Activated CD4-positive, alpha-beta T cell treated with anti-CD3 and anti-CD28 coated beads for 48 hours (primary cell): ENCODE results near the gene LHX5.

Experiments
- DNase-seq: peaks from one replicate; pipeline ENCODE4 v3.0.0-alpha.2; 2020

Gene LHX5

GRCh38 chr12:113477171-113477841 lies 5.6 kb upstream of the LHX5 start:
- no peak for DNase-seq

DNA sequence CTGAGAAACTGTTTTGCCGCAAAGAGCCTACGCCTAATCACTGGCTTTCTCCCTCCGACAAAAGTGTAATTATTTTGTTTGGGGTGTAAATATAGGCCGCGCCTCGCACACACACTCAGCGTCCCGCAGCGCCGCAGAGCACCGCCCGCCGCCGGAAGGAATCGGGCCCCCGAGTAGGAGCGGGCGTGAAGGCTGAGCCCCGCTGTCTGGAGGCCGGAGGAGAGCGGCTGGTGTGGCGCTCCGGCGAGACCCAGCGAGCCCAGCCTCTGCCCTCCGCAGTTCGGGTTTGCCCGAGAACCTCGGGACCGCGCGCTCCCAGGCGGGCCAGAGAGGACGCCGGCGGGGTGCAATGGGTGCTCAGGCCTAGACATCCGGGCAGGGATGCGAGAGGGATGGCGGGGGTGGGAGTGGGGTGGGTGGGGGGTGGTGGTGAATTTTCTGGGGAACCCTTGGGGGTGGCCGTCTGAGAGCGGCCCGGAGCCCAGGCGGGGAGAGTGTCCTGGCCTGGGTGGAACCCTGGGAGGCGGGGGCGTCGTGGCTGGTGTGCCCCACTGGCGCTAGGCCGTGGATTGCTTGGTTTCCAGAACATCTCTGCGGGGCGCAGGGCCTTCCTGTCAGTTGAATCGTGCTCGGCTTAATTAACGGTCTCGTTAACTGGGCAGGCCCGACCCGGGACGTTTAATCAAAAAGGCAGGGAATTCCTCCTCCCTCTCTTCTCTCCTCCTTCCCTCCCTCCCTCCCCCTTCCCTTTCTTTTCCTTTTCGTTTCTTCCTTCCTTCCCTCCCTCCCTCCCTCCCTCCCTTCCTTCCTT lies 4.7 kb upstream of the LHX5 start:
- DNase-seq = no peak

- no peak for DNase-seq
Measured at GRCh38 chr12:113475451-113476175, 3.9 kb upstream of the LHX5 start.

GRCh38 chr12:113474635-113475436 lies 3.2 kb upstream of the LHX5 start:
- no peak for DNase-seq

DNA sequence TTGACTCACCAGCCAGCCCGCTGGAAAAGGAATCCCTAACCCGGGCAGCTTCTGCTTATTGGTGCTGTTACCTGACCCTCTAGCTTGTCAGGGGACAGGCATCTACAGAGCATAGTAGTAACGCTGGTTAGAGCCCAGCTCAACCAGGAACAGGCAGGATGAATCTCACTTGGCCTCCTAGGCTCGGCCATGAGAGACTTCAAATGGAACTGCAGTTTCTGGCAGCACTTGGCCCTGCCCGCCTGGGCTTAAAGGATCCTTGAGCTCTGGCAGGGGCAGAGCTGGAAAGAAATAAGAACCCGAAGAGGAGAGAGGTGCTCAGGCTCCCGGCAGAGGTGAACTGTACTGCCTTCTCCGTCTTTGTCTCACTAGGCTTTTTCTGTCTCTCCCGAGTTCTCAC lies 2.3 kb upstream of the LHX5 start:
- DNase-seq = no peak

DNA sequence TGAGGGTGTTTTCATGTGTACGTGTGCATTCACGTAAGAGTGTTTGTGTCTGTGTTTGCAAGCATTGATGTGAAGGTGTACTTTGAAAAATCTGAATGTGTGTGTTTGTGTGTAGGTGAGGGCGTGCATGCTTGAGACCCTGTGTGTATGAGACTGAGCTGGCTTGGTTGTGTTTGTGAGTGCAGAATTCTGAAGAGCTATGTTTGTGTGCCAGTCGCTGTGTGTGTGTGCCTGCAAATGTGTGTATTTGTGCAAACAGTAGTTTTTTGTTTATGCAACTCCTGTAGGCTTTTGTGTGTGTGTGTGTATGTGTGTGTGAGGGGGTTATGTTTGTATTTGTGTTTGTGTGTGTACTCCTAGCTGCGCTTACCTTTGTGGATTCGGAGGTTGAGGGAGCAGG lies 1.7 kb upstream of the LHX5 start:
- DNase-seq = no peak

GRCh38 chr12:113472191-113473121 lies 785 bp upstream of the LHX5 start:
- DNase-seq = no peak

DNA sequence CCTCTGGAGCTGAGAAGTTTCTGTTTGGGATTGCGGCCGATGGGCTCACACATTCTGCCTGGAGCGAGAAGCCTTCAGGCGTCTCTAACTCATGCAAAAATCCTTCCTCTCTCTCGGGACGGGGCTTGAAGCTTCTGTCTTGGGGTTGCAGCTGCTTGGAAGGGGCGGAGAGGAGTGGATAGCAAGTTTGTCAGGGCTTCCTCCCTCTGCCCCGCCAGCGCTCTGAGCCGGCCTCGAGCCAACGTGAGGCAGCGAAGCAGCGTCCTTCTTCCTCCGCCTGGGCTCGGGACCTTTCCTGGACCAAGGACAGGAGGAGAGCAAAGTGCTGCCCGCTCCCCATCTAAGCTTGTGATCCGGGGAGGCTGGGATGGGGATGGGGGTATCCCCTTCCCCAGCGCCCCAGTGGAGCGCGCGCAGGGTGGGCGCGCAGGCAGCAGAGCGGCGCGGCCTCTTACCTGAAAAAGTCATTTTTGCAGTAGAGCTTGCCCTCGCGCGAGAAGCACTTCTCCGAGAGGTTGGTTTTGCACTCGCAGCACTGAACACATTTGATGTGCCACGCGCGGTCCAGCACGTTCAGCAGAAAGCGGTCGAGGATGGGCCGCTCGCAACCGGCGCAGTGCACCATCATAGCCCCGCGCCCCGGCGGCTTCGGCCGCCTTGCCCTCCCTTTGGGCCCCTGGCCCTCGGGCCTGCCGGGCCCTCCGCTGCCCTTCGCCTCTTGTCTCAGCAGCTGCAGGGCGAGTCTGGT lies 626 bp downstream of the LHX5 start:
- DNase-seq = no peak

DNA sequence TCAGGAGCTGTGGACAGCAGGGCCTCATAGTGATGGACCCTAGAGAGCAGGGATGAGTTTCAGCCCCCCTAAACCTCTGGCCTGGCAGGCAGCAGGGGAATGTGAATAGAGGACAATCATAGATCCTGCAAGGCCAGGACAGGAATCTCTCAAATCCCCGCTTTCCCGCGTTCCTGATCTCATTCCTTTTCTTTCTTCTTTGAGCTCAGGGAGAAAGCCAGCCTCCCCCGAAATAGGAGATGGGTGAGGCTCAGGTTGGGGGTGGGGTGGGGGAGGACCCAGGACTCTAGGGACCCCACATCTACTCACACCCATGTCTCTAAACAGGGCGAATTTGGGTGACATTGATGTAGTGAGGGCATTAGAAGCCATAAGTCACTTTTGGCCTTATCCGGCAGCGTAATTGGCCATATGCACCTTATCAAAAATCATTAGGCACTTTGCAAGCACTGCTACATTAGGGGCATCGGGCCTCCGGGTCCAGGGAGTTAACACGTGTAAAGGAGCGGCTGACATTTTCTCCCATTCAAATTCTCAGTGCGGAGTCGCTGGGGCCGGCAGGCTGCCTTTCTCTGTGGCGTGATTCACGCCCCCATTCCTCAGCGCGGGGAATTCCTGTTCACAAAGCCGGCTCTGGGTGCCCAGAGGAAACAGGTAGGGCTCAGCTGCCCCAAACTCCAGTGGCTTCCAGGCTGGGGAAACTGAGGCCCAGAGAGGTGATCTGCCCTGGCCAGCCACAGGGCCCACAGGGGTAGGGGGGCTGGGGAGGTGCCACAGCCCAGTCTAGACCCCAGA lies 1.5 kb downstream of the LHX5 start:
- no peak for DNase-seq

DNA sequence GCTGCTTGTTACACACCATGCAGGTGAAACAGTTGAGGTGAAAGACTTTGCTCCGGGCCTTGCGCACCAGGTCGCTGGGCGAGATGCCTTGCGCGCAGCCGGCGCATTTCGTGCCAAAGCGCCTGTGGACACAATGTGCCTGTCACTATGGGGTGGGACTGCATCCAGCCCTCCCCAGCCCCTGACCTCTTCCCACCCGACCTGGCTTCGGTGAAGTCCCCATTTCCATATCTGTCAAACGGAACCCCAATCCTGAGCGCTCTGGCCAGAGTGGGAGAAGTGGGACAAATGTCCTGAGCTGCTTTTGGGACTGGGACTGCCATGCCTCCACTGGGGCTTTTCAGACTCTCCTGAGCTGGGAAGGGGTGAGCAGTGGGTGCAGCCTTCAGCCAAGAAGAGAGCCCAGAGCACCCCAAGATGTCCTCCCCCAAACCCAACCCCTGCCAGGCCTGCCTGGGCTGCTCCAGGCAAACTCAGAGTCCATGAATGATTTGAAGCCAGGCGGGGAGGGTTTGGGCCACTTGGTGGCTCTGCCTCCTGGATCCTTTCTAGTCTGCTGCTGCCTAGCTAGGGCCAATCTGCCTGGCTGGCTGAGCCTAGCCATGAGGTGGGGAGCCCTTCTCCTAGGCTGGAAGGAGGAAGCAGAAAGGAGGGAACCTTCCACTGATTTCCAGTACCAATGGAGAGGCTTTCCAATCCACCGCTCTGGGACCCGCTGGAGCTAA lies 2.3 kb downstream of the LHX5 start:
- DNase-seq = no peak

DNA sequence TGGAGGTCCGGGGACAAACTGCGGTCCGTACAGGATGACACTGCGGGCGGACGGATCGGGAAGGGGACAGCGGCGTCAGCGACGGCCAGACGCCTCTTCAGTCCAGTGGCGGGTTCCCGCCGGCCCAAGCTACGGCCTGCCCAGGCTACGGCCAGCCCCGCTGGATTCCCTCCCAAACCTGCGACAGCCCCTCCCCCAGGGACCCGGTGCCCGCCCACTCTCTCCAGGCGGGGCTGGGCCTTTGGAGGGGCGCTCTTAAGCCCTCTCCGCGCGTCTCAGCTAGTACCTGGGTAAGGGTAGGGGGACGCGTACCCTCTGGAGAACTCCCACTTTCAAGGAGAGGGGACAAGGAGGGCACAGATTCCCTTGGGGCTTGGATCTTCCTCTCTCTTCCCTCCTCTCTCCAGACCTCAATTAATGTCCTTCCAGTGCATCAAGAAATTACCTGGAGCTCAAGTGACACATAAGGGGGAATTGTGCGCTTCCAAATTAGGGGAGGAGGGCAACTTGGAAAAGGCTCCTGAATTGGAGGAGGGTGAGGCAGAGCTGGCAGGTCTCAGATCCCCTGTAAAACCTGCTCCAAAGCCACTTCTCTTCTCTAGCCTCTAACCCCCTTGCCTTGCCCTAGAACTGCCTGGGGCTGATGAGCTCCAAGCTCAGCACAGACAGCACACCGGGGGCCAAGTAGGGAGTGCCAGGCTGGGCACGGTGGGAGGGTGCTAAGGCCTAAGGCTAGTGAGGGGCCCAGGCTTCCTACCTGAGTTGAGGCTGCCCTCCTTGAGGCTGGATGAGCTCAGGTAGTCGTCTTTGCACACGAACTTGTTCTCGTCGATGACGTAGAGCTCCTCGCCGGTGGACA lies 3.1 kb downstream of the LHX5 start:
- DNase-seq = no peak

DNA sequence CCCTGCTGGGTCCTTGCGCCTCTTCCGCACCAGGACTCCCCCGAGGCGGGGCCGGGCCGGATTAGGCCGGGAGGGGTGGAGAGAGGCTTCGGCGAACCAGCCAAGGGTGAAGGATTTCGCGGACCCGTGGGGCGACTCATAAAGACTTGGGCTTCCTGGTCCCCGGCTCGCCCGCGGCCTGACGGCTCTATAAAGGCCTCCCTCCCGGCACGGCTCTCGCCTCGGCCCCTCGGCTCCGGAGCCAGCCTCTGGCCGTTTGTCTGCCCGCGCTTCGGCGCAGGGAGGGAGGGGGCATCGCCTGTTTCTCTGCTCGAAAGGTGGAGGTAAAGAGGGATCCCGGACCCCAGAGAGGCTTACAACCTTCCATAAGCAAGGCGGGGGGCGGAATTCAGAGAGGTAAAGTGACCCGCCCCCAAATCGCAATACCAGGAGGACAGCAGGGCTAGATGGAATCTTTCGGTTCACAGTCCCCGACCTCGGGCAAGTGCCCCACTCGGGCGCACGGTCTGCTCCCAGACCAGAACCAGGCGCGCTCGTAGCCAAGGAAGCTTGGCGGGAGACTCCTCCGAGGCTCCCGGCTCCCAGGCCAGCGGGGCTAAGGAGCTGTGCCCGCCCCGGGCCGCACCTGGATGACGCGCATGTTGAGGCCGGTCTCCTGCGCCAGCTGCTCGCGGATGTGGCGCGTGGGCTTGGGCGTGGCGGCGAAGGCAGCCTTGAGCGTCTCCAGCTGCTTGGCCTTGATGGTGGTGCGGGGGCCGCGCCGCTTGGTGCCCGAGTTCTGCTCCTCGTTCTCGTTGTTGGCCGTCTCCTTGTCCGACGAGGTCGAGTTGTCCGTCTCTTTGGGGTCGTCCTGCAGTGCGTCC lies 3.9 kb downstream of the LHX5 start:
- DNase-seq = no peak

DNA sequence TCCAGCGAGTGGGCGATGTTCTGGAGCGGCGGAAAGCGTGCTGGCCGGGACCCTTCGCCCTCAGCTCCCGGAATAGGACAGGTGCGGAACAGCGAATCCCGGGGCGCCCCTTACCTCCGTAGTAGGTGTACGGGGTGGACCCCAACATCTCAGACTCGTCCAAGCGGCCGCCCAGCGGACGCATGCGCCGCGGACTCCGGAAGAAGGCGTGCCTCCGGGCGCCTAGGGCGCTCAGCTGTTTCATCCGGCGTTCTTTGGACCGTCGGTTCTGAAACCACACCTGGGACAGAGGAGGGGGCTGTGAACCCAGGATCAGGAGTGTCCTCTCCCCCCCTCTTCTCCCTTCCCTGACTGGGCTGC lies 4.5 kb downstream of the LHX5 start:
- no peak for DNase-seq

GRCh38 chr12:113466454-113467141 lies 5.1 kb downstream of the LHX5 start:
- no peak for DNase-seq

DNA sequence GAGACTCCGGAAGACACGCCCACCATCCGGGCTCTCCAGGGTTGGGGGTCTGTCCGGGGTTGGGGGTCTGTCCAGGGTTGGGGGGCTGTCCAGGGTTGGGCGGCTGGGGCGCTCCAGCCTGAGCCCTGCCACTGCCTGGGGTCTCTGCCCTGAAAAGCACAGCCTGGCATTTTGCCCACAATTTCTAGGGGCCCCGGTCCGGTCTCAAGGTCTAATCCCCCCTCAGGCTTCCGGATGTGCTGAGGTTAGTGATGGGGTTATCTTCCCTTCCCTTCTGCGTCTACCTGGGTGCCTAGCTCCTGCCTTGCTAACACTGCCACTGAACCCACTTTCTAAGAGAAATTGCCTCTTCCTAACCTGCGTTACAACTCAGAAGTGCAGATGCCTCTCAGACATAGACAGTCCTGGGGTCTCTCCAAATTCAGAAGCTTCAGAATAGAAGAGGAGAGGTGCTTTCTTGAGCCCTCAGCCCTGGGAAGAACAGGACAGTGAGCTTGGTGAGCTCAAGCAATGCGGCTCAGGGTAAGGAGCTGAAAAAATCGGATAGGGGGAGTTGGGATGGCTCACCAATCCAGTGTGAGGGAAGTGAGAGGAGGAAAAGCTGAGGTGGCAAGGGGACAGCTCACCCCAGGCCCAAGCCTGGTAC lies 5.7 kb downstream of the LHX5 start:
- DNase-seq = no peak
